Measurements from ENCODE around the gene DQX1. TPM values are rescaled to one million over a fixed set of nuclear protein-coding genes. Genes with fewer than 3 reads are reported as not detected.

DQX1 gene
- total and polyA plus RNA-seq, 4 donors: 0.05 to 1.0 (median 0.08) TPM; not detected in 1

GRCh38 chr2:74481431-74481830 is 44.6 kb downstream of the DQX1 start (continued):
- TF ChIP-seq CTCF (IDR thresholded peaks at IDR 0.05; ENCODE audit: low read depth, low read length, missing input control) (no peak), YY1 (IDR thresholded peaks at IDR 0.05) (no peak), HNF4A (conservative IDR thresholded peaks at IDR 0.05) (no peak), FOXA1 (IDR thresholded peaks at IDR 0.05) (no peak), MAX (IDR thresholded peaks at IDR 0.05) (no peak), RAD21 (IDR thresholded peaks at IDR 0.05) (no peak), FOXA2 (IDR thresholded peaks at IDR 0.05) (no peak)

- no peak overlapping the region for H3K9ac ChIP-seq (ENCODE audit: low read depth in 1 of 2, low read length in 2 of 2)
- 93% methylated on average over 5 of the region's 5 CpGs for WGBS
- no peaks in the 10 kb centered on the region for H3K27me3 ChIP-seq (ENCODE audit: control insufficient read depth in 4 of 4, insufficient read depth in 4 of 4, low read length in 3 of 4)
- no peak overlapping the region for H3K4me3 ChIP-seq (ENCODE audit: low read depth in 1 of 3, low read length in 3 of 3)
- H3K27ac ChIP-seq (ENCODE audit: low read depth in 1 of 2, low read length in 2 of 2): no peak overlapping the region
- DNase-seq (ENCODE audit: low spot score): no peak
- peaks cover 2 to 14% (median 13%) of the 10 kb centered on the region in 4 donors for H3K36me3 ChIP-seq (ENCODE audit: control insufficient read depth in 4 of 4, insufficient read depth in 3 of 4, low read depth in 1 of 4, low read length in 3 of 4)
- peaks cover 10 to 30% (median 23%) of the 10 kb centered on the region in 4 donors for H3K4me1 ChIP-seq (ENCODE audit: control insufficient read depth in 4 of 4, insufficient read depth in 4 of 4, low read length in 3 of 4)
- H3K9me3 ChIP-seq (ENCODE audit: control insufficient read depth in 4 of 4, low read length in 3 of 4): no peaks in the 10 kb centered on the region
- TF ChIP-seq FOXA2 (IDR thresholded peaks at IDR 0.05) (no peak), REST (IDR thresholded peaks at IDR 0.05) (no peak), ATF3 (IDR thresholded peaks at IDR 0.05) (no peak), CTCF (IDR thresholded peaks at IDR 0.05; ENCODE audit: low read depth, low read length, missing input control) (no peak), FOXA1 (IDR thresholded peaks at IDR 0.05) (no peak), YY1 (IDR thresholded peaks at IDR 0.05) (no peak), JUND (IDR thresholded peaks at IDR 0.05) (no peak), GABPA (IDR thresholded peaks at IDR 0.05 in 1 of 2, conservative IDR thresholded peaks at IDR 0.05 in 1 of 2) (no peak)
Observed at GRCh38 chr2:74474899-74475298, 51.1 kb downstream of the DQX1 start.

GRCh38 chr2:74474481-74474880 is 51.5 kb downstream of the DQX1 start:
- no peaks in the 10 kb centered on the region for H3K9me3 ChIP-seq (ENCODE audit: control insufficient read depth in 4 of 4, low read length in 3 of 4)
- peaks cover 10 to 30% (median 23%) of the 10 kb centered on the region in 4 donors for H3K4me1 ChIP-seq (ENCODE audit: control insufficient read depth in 4 of 4, insufficient read depth in 4 of 4, low read length in 3 of 4)
- TF ChIP-seq TAF1 (conservative IDR thresholded peaks at IDR 0.05) (no peak), MAX (IDR thresholded peaks at IDR 0.05) (no peak), YY1 (IDR thresholded peaks at IDR 0.05) (no peak), ATF3 (IDR thresholded peaks at IDR 0.05) (no peak), HNF4A (conservative IDR thresholded peaks at IDR 0.05) (no peak), EGR1 (IDR thresholded peaks at IDR 0.05; ENCODE audit: low read depth in 2 of 2) (no peak), HNF4G (IDR thresholded peaks at IDR 0.05) (no peak)
- no peaks in the 10 kb centered on the region for H3K27me3 ChIP-seq (ENCODE audit: control insufficient read depth in 4 of 4, insufficient read depth in 4 of 4, low read length in 3 of 4)
- WGBS: 95% methylated on average over 6 of the region's 6 CpGs
- H3K4me3 ChIP-seq (ENCODE audit: low read depth in 1 of 3, low read length in 3 of 3): no peak overlapping the region
- H3K27ac ChIP-seq (ENCODE audit: low read depth in 1 of 2, low read length in 2 of 2): no peak overlapping the region
- H3K9ac ChIP-seq (ENCODE audit: low read depth in 1 of 2, low read length in 2 of 2): no peak overlapping the region
- no peak for DNase-seq (ENCODE audit: low spot score)
- peaks cover 2 to 13% (median 12%) of the 10 kb centered on the region in 4 donors for H3K36me3 ChIP-seq (ENCODE audit: control insufficient read depth in 4 of 4, insufficient read depth in 3 of 4, low read depth in 1 of 4, low read length in 3 of 4)

Data from liver (tissue), 9 donors.